Testis (tissue), 3 donors: ENCODE measurements around the gene RABGAP1L. TPM values are rescaled to one million over a fixed set of nuclear protein-coding genes. Genes with fewer than 3 reads are reported as not detected.
"Not testable (repeated sequence)": the region's sequence is repeated elsewhere in the genome, so short reads cannot be mapped to it uniquely, and the experiment has no call there.

Experiments
- DNase-seq: peaks from one replicate; pipeline ENCODE4 v3.0.0-alpha.2; 2019
- H3K27ac ChIP-seq, 2 donors: fragments of 200-600 bp; sonication (generic); one replicate each; pipeline ENCODE4 v1.5.1; 2019
- H3K27me3 ChIP-seq: fragments of 200-600 bp; sonication (generic); one replicate; pipeline ENCODE4 v1.5.1; 2019
- H3K36me3 ChIP-seq: fragments of 200-600 bp; sonication (generic); one replicate; pipeline ENCODE4 v1.5.1; 2017; ENCODE audit warnings: low read depth; ENCODE audit errors: missing control alignments
- H3K4me1 ChIP-seq: fragments of 200-600 bp; sonication (generic); one replicate; pipeline ENCODE4 v1.5.1; 2019
- H3K4me3 ChIP-seq, 2 donors: fragments of 200-600 bp; sonication (generic); one replicate each; pipeline ENCODE4 v1.5.1; 2017 to 2019
- H3K9me3 ChIP-seq: fragments of 200-600 bp; sonication (generic); one replicate; pipeline ENCODE4 v1.5.1; 2017
- POLR2A ChIP-seq: fragments of 450-650 bp; IDR thresholded peaks from one replicate; pipeline ENCODE4 v1.6.1; 2017; ENCODE audit warnings: antibody characterized with exemption, mild to moderate bottlenecking, moderate library complexity
- WGBS, 2 donors: methylation state at CpG; one replicate each; pipeline ENCODE4 v1.1.5; 2018; 5-methylcytosine and 5-hydroxymethylcytosine counted together
- intact Hi-C: fragments of 100-400 bp; cut with DNase I; formaldehyde crosslinking; loops from one replicate; pipeline ENCODE4 v1.15.1; 2023; ENCODE audit warnings: low total_unique reads
- polyA plus RNA-seq: library from polyadenylated mRNA; stranded (reverse); fragments of 350-450 nt; fragmentation: Illumina TruSeq; extraction: RNeasy Lipid Tissue Mini Kit (QIAGEN cat#74804); gene quantifications from one replicate; pipeline ENCODE4 v1.2.3, GENCODE V29; 2014; ENCODE audit warnings: low read depth, low replicate concordance; ENCODE audit not compliant: insufficient read depth
- total RNA-seq, 2 donors: library from RNA; depleted of rRNA; stranded (reverse); fragments of >200 nt; gene quantifications; one replicate each; pipeline ENCODE4 v1.2.3, GENCODE V29; 2016
- TF ChIP-seq, protein P1 (sequence below), 3 experiments: fragments of 450-650 bp in 2 of 3; fragments of 200-600 bp in 1 of 3; sonication (generic) in 1 of 3; IDR thresholded peaks; one replicate each; pipeline ENCODE4 v1.5.1; 2016 to 2019; ENCODE audit warnings: antibody characterized with exemption in 3 of 3, mild to moderate bottlenecking in 2 of 3, moderate library complexity in 1 of 3

Gene RABGAP1L
- total and polyA plus RNA-seq, 3 donors from 2014 or later, result 40.5 to 53.1 (median 49.5) TPM

DNA sequence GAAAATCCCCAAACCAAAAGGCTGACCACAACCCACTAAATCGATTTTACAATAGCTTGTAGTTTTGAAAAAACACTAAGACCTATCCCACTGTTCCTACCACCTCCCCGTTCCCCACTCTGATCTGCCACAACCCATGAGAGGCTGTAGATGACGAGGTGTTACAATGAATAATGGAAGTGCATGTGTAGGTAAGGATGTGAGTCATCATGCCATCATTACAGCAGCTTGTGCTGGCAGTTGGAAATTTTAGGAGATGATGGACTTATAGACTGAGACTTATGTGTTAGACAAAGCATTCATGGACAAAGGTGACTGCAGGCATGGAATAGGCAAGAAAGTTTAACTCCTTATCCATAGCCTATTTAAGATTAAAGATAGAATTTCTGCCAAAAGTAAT, 655.7 kb downstream of the RABGAP1L start:
- TF ChIP-seq, protein P1, sequence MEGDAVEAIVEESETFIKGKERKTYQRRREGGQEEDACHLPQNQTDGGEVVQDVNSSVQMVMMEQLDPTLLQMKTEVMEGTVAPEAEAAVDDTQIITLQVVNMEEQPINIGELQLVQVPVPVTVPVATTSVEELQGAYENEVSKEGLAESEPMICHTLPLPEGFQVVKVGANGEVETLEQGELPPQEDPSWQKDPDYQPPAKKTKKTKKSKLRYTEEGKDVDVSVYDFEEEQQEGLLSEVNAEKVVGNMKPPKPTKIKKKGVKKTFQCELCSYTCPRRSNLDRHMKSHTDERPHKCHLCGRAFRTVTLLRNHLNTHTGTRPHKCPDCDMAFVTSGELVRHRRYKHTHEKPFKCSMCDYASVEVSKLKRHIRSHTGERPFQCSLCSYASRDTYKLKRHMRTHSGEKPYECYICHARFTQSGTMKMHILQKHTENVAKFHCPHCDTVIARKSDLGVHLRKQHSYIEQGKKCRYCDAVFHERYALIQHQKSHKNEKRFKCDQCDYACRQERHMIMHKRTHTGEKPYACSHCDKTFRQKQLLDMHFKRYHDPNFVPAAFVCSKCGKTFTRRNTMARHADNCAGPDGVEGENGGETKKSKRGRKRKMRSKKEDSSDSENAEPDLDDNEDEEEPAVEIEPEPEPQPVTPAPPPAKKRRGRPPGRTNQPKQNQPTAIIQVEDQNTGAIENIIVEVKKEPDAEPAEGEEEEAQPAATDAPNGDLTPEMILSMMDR (IDR thresholded peaks at IDR 0.05), result no peak
- TF ChIP-seq POLR2A, result no peak
- Histone ChIP-seq H3K4me1 (no peaks in the 10 kb centered on the region), H3K4me3 (no peak overlapping the region), H3K27ac (no peak overlapping the region), H3K27me3 (no peaks in the 10 kb centered on the region), H3K9me3 (no peaks in the 10 kb centered on the region), H3K36me3 (no peaks in the 10 kb centered on the region)
- intact Hi-C loops, result no loop called here
- WGBS, 2 donors, result 85 to 97% methylated on average over 3 of the region's 3 CpGs
- no peak for DNase-seq

DNA sequence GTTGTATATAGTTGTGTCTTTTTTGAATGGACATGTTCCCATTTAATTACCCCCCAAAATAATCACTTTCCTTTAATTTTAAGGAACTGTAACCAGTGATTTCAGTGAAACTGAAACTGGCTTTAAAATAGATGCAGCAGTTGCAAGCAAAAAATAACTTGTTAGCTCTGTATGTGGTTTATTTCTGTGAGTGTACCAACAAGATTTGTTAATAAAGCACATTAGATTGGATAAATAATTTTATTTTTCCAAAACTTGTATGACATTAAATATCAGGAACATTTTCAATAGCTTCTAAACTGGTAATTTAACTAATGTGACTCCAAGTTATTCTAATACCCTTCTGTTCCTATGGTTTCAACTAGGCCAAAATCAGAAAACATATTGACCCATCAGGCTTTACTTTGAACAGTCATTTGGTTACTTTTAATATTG, 656.2 kb downstream of the RABGAP1L start:
- no peak for TF ChIP-seq POLR2A
- TF ChIP-seq, protein P1 (IDR thresholded peaks at IDR 0.05), result no peak
- H3K9me3 ChIP-seq, result no peaks in the 10 kb centered on the region
- no peaks in the 10 kb centered on the region for H3K27me3 ChIP-seq
- DNase-seq, result no peak
- H3K4me3 ChIP-seq, result no peak overlapping the region
- no peaks in the 10 kb centered on the region for H3K36me3 ChIP-seq
- H3K4me1 ChIP-seq, result no peaks in the 10 kb centered on the region
- intact Hi-C loops, result no loop called here
- no peak overlapping the region for H3K27ac ChIP-seq

DNA sequence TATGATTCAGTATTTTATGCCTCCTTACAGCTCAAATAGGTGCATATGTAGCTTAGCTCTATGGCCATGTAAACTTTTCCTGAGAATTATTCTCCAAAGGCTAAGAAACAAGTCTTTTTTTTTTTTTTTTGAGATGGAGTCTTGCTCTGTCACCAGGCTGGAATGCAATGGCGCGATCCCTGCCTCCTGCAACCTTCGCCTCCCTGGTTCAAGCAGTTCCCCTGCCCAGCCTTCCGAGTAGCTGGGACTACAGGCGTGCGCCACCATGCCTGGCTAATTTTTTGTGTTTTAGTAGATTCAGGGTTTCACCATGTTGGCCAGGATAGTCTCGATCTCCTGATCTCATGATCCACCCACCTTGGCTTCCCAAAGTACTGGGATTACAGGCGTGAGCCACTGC, 657.3 kb downstream of the RABGAP1L start:
- H3K27ac ChIP-seq, H3K4me1 ChIP-seq, H3K9me3 ChIP-seq, H3K4me3 ChIP-seq, intact Hi-C loops, DNase-seq, H3K36me3 ChIP-seq, H3K27me3 ChIP-seq: not testable (repeated sequence)
- 96 to 97% methylated on average over 8 of the region's 8 CpGs for WGBS, 2 donors

GRCh38 chr1:174818014-174818616, 658.8 kb downstream of the RABGAP1L start:
- Histone ChIP-seq H3K9me3 (no peaks in the 10 kb centered on the region), H3K36me3 (no peaks in the 10 kb centered on the region), H3K4me3 (no peak overlapping the region), H3K4me1 (no peaks in the 10 kb centered on the region), H3K27me3 (no peaks in the 10 kb centered on the region), H3K27ac (no peak overlapping the region)
- no peak for TF ChIP-seq POLR2A
- TF ChIP-seq, protein P1 (IDR thresholded peaks at IDR 0.05), result no peak
- DNase-seq, result no peak
- WGBS, 2 donors, result 69 to 81% methylated on average over 4 of the region's 4 CpGs
- intact Hi-C loops, result no loop called here

DNA sequence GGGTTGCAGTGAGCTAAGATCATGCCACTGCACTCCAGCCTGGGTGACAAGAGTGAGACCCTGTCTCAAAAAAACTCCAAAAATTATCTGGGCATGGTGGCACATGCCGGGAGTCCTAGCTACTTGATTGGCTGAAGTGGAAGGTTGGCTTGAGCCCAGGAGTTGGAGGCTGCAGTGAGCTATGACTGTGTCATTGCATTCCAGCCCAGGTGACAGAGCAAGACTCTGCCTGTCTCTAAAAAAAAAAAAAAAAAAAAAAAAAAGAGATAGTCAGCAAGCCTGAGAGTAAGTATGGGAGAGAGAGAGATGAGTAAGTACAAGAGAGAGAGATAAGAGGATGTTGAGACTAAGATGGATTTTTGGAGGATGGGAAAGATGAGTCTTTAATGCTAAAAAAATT, 659.6 kb downstream of the RABGAP1L start:
- Histone ChIP-seq H3K27me3 (no peaks in the 10 kb centered on the region), H3K4me1 (no peaks in the 10 kb centered on the region), H3K27ac (no peak overlapping the region), H3K36me3 (no peaks in the 10 kb centered on the region), H3K9me3 (no peaks in the 10 kb centered on the region), H3K4me3 (no peak overlapping the region)
- TF ChIP-seq, protein P1 (IDR thresholded peaks at IDR 0.05), result no peak
- no peak for TF ChIP-seq POLR2A
- intact Hi-C loops, result no loop called here
- no peak for DNase-seq
- 75 to 83% methylated on average over 1 of the region's 1 CpG for WGBS, 2 donors
